ENCODE results near the gene ESF1. TPM values are rescaled to one million over a fixed set of nuclear protein-coding genes. Genes with fewer than 3 reads are reported as not detected.
A peak's percentile ranks its signal among the peaks of the same experiment; 100 is the strongest.

The ESF1 gene
- total and polyA plus RNA-seq, 11 donors, result 8.9 to 19.0 (median 14.0) TPM

GRCh38 chr20:13678944-13679343 lies 105.8 kb downstream of the ESF1 start:
- Histone ChIP-seq H3K36me3 (no peaks in the 10 kb centered on the region), H3K27me3 (peaks cover 0 to 4% (median 0%) of the 10 kb centered on the region in 9 donors), H3K4me3 (no peak overlapping the region), H3K27ac (no peak overlapping the region), H3K9me3 (no peaks in the 10 kb centered on the region), H3K4me1 (no peaks in the 10 kb centered on the region)
- no peak for ATAC-seq
- TF ChIP-seq POLR2A (IDR thresholded peaks at IDR 0.05) (no peak), CTCF (IDR thresholded peaks at IDR 0.05) (no peak)
- WGBS, 4 donors, result 75 to 95% (median 83%) methylated on average over 1 of the region's 1 CpG
- intact Hi-C loops (cut with DNase I), result no loop called here
- DNase-seq, result no peak

GRCh38 chr20:13677241-13677640 lies 107.5 kb downstream of the ESF1 start:
- H3K4me3 ChIP-seq, result no peak overlapping the region
- no peak for DNase-seq
- WGBS, 4 donors, result 73 to 96% (median 80%) methylated on average over 4 of the region's 4 CpGs
- H3K4me1 ChIP-seq, result peaks cover 0 to 8% (median 0%) of the 10 kb centered on the region in 12 donors
- no peak for TF ChIP-seq POLR2A (IDR thresholded peaks at IDR 0.05)
- no peak for TF ChIP-seq CTCF (IDR thresholded peaks at IDR 0.05)
- H3K27me3 ChIP-seq, result no peaks in the 10 kb centered on the region
- no peaks in the 10 kb centered on the region for H3K9me3 ChIP-seq
- ATAC-seq, result peak in 2 of 4 donors; percentile 32 to 55
- intact Hi-C loops (cut with DNase I), result no loop called here
- H3K27ac ChIP-seq, result no peak overlapping the region
- no peaks in the 10 kb centered on the region for H3K36me3 ChIP-seq

- Histone ChIP-seq H3K27ac (no peak overlapping the region), H3K27me3 (no peaks in the 10 kb centered on the region), H3K9me3 (no peaks in the 10 kb centered on the region), H3K36me3 (no peaks in the 10 kb centered on the region), H3K4me3 (no peak overlapping the region), H3K4me1 (peaks cover 0 to 12% (median 1%) of the 10 kb centered on the region in 12 donors)
- DNase-seq (no peak), ATAC-seq (no peak)
- WGBS, 4 donors, result 87 to 93% (median 90%) methylated on average over 3 of the region's 3 CpGs
- intact Hi-C loops (cut with DNase I), result no loop called here
- TF ChIP-seq CTCF (IDR thresholded peaks at IDR 0.05), result no peak
- no peak for TF ChIP-seq POLR2A (IDR thresholded peaks at IDR 0.05)
These were observed 108.0 kb downstream of the ESF1 start for GRCh38 chr20:13676682-13677081.

- Histone ChIP-seq H3K36me3 (no peaks in the 10 kb centered on the region), H3K27me3 (no peaks in the 10 kb centered on the region), H3K27ac (peak overlapping the region in 4 of 12 donors; percentile 8 to 72 (median 16)), H3K4me3 (no peak overlapping the region), H3K4me1 (peaks cover 0 to 14% (median 3%) of the 10 kb centered on the region in 12 donors), H3K9me3 (no peaks in the 10 kb centered on the region)
- intact Hi-C loops (cut with DNase I), result no loop called here
- TF ChIP-seq CTCF (IDR thresholded peaks at IDR 0.05) (no peak), POLR2A (IDR thresholded peaks at IDR 0.05) (no peak)
- ATAC-seq (peak in 1 of 4 donors; percentile 63), DNase-seq (no peak)
- WGBS, 4 donors, result 61 to 68% (median 65%) methylated on average over 3 of the region's 3 CpGs
These were observed 112.0 kb downstream of the ESF1 start for GRCh38 chr20:13672690-13673089.
